Chondrocyte (in vitro differentiated cells): ENCODE data around the gene SEZ6. TPM values are rescaled to one million over a fixed set of nuclear protein-coding genes. Genes with fewer than 3 reads are reported as not detected.

Experiments
- DNase-seq: peaks from one replicate; pipeline ENCODE4 v3.0.0; 2021; ENCODE audit warnings: mixed read lengths, low spot score
- H3K27ac Mint-ChIP-seq: one replicate; pipeline ENCODE4 v1.8.0; 2021; ENCODE audit warnings: mild to moderate bottlenecking, moderate library complexity, mixed read lengths; ENCODE audit not compliant: unreplicated experiment
- H3K27me3 Mint-ChIP-seq: 2 replicates; pipeline ENCODE4 v1.8.0; 2021; ENCODE audit warnings: low read depth, mixed read lengths
- H3K36me3 Mint-ChIP-seq: 2 replicates; pipeline ENCODE4 v1.8.0; 2021; ENCODE audit warnings: low read depth, mixed read lengths
- H3K4me1 Mint-ChIP-seq: 2 replicates; pipeline ENCODE4 v1.8.0; 2021; ENCODE audit warnings: low read depth, mild to moderate bottlenecking, mixed read lengths
- H3K4me3 Mint-ChIP-seq: one replicate; pipeline ENCODE4 v1.8.0; 2021; ENCODE audit warnings: mild to moderate bottlenecking, moderate library complexity, mixed read lengths; ENCODE audit not compliant: unreplicated experiment
- H3K9me3 Mint-ChIP-seq: 2 replicates; pipeline ENCODE4 v1.8.0; 2021; ENCODE audit warnings: low read depth, mixed read lengths
- total RNA-seq: library from RNA; stranded (reverse); gene quantifications from 3 replicates; pipeline ENCODE4 v1.2.1, GENCODE V29; 2021
- TF ChIP-seq, protein P1 (sequence below): fragments of 200-600 bp; sonication (generic); IDR thresholded peaks from 2 replicates; pipeline ENCODE4 v1.5.0; 2021; ENCODE audit warnings: antibody characterized with exemption, mild to moderate bottlenecking, moderate library complexity

SEZ6 gene
- total RNA-seq, 1 donor from 2014 or later = 0.35 TPM

DNA sequence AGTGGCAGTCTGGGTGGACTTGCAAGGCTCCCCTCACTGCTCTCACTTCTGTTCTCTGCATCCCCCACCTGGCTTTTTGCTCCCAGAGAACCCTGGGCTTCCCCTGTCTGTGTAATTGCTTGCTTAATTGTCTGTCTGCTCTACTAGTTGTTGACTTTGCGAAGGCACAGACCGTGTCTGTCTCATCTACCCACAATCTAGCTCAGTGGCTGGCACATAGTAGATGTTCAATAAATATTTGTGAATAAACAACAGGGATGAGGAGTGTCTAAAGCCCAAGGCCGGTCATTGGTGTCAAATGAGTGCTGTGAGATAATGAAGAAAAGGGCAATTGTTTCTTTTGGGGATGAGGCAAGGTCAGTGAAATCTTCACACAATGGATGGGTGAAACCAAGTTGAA lies 2.8 kb upstream of the SEZ6 start:
- Mint-ChIP-seq H3K27me3 (peaks cover 52% of the 10 kb centered on the region), H3K4me1 (peaks cover 11% of the 10 kb centered on the region), H3K9me3 (no peaks in the 10 kb centered on the region)

DNA sequence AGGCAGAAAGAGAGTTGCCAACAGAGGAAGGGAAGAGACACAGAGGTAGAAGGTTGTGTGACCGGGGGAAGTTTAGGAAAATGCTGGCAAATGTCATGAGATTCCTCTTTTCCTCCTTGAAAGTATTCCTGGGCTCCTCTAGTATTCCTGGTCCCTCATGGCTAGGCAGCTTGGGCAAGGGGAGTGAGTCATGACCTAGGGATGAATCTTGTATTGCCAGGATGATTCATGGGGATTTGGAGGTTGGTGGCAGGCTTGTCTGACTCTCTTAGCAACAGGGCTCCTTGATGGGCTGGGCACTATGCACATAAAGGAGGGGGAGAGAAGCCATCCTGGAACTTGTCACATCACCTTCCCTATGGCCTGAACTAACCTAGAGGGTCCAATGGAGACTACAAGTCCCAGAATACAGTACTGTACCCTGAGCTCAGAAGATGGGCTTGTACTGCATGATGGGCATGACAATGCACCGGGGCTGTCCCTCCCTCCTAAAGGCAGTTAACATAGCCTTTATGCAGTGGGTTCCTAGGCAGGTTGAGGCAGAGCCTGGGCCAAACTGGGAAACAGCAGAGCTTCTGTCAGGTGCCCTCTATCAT lies 2.1 kb upstream of the SEZ6 start:
- H3K4me1 Mint-ChIP-seq = peaks cover 11% of the 10 kb centered on the region
- peaks cover 52% of the 10 kb centered on the region for H3K27me3 Mint-ChIP-seq
- TF ChIP-seq, protein P1, sequence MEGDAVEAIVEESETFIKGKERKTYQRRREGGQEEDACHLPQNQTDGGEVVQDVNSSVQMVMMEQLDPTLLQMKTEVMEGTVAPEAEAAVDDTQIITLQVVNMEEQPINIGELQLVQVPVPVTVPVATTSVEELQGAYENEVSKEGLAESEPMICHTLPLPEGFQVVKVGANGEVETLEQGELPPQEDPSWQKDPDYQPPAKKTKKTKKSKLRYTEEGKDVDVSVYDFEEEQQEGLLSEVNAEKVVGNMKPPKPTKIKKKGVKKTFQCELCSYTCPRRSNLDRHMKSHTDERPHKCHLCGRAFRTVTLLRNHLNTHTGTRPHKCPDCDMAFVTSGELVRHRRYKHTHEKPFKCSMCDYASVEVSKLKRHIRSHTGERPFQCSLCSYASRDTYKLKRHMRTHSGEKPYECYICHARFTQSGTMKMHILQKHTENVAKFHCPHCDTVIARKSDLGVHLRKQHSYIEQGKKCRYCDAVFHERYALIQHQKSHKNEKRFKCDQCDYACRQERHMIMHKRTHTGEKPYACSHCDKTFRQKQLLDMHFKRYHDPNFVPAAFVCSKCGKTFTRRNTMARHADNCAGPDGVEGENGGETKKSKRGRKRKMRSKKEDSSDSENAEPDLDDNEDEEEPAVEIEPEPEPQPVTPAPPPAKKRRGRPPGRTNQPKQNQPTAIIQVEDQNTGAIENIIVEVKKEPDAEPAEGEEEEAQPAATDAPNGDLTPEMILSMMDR = no peak
- H3K27ac Mint-ChIP-seq = no peak overlapping the region
- H3K36me3 Mint-ChIP-seq = no peaks in the 10 kb centered on the region
- H3K9me3 Mint-ChIP-seq = no peaks in the 10 kb centered on the region
- no peak for DNase-seq
- H3K4me3 Mint-ChIP-seq = no peak overlapping the region

More for the DNA sequence above, 2.8 kb upstream of the SEZ6 start:
- Mint-ChIP-seq H3K4me3 (no peak overlapping the region), H3K27ac (no peak overlapping the region), H3K36me3 (no peaks in the 10 kb centered on the region)
- TF ChIP-seq, protein P1 = no peak
- DNase-seq = no peak

DNA sequence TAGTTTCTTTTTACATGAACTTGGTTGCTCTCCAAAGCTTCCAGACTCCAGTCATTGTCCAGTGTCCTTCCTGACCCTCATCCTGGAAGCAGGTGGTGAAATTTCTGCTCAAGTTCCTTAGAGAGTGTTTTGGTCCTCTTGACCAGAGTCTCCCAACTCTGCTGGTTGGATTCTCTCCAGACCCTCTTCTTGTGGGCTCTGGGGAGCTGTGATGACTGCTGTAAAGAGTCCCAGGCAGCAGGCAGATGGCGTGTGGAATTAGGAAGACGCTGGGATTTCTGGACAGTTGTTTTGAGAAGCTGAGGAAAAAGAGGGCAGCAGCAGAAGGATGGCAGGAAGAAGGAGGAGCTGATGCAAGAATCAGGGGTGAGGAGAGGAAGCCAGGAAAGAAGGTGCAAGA lies 1.6 kb upstream of the SEZ6 start:
- peaks cover 53% of the 10 kb centered on the region for H3K27me3 Mint-ChIP-seq
- H3K4me3 Mint-ChIP-seq = no peak overlapping the region
- TF ChIP-seq, protein P1 = no peak
- H3K9me3 Mint-ChIP-seq = no peaks in the 10 kb centered on the region
- H3K4me1 Mint-ChIP-seq = peaks cover 11% of the 10 kb centered on the region
- no peak for DNase-seq
- no peaks in the 10 kb centered on the region for H3K36me3 Mint-ChIP-seq
- no peak overlapping the region for H3K27ac Mint-ChIP-seq

DNA sequence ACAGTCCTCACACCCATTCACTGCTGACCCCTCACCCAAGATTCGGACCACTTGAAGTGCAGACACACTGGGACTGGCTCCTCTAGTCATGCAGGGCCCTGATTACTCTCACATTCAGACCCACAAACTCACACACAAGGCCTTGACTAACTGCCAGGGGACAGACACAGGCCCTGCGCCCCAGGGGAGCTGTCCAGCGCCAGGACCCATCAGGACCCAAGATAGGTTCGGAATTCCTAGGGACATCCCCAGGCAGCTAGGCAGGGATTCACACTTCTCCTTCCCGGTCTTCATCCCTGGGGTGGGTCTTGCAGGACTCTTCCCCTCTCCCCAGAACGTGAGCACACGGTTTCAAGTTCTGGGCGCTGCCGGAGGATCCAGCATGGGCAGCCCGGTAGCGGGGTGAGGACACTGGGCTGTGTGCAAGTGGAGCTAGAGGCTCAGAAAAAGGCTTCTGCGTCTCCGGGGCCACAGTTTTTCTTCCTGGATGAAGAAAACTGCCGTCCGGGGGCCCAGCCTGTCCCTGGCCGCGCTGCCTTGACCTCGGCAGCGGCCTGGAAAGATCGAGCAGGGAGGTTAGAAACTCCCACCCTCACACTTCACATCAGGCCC lies 1.6 kb downstream of the SEZ6 start:
- Mint-ChIP-seq H3K36me3 (no peaks in the 10 kb centered on the region), H3K27me3 (peaks cover 39% of the 10 kb centered on the region), H3K4me3 (no peak overlapping the region), H3K9me3 (no peaks in the 10 kb centered on the region), H3K27ac (no peak overlapping the region), H3K4me1 (peaks cover 11% of the 10 kb centered on the region)
- TF ChIP-seq, protein P1 = no peak
- DNase-seq = no peak

DNA sequence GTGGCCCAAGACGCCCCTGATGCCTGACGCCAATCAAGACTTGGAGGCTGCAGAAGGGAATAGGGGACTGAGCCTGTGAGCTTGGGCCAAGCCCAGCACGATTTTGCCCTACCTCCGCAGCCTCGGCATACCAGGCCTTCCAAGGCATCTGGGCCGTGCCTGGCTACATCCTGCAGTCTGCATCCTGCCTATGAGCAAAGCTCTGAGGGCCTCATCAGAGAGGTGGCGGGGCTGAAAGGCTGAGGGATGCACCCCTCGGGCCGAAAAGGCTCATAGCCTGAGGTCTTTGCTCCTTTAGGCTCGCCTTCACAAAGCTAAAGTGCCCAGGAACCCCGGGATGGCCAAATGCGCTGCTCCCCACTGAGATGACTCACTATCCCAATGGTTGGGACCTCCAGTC lies 2.5 kb downstream of the SEZ6 start:
- H3K4me1 Mint-ChIP-seq = peaks cover 11% of the 10 kb centered on the region
- TF ChIP-seq, protein P1 = no peak
- H3K27me3 Mint-ChIP-seq = peaks cover 42% of the 10 kb centered on the region
- no peak overlapping the region for H3K27ac Mint-ChIP-seq
- no peak for DNase-seq
- H3K36me3 Mint-ChIP-seq = no peaks in the 10 kb centered on the region
- no peak overlapping the region for H3K4me3 Mint-ChIP-seq
- H3K9me3 Mint-ChIP-seq = no peaks in the 10 kb centered on the region
